NCI-H1930 (cell line): Measurements from ENCODE around the gene CERK.

Experiments used
- DNase-seq, 2 experiments: peaks; one replicate each; lab custom pipeline; 2025; lab: John Stamatoyannopoulos, UW

Gene CERK

GRCh38 chr22:46731246-46732040 is 6.6 kb downstream of the CERK start:
- no peak for DNase-seq

- DNase-seq, result no peak
These were observed 7.3 kb downstream of the CERK start for GRCh38 chr22:46730568-46731245.

- DNase-seq, result no peak
These were observed 9.6 kb downstream of the CERK start for GRCh38 chr22:46728470-46728869.

- DNase-seq, result no peak
These were observed 10.2 kb downstream of the CERK start for GRCh38 chr22:46727813-46728364.

GRCh38 chr22:46726986-46727317 is 11.1 kb downstream of the CERK start:
- no peak for DNase-seq

GRCh38 chr22:46726066-46726985 is 11.7 kb downstream of the CERK start:
- no peak for DNase-seq

GRCh38 chr22:46725096-46725495 is 13.0 kb downstream of the CERK start:
- no peak for DNase-seq

- no peak for DNase-seq
These were observed 14.2 kb downstream of the CERK start for GRCh38 chr22:46723882-46724281.

GRCh38 chr22:46721501-46722085 is 16.5 kb downstream of the CERK start:
- DNase-seq, result no peak

- no peak for DNase-seq
These were observed 18.1 kb downstream of the CERK start for GRCh38 chr22:46719921-46720320.

GRCh38 chr22:46714550-46714949 is 23.5 kb downstream of the CERK start:
- DNase-seq, result no peak

- DNase-seq, result no peak
These were observed 25.8 kb downstream of the CERK start for GRCh38 chr22:46712288-46712687.

- no peak for DNase-seq
These were observed 27.2 kb downstream of the CERK start for GRCh38 chr22:46710806-46711205.

GRCh38 chr22:46708766-46709330 is 29.2 kb downstream of the CERK start:
- no peak for DNase-seq

- no peak for DNase-seq
These were observed 30.1 kb downstream of the CERK start for GRCh38 chr22:46707827-46708570.

- no peak for DNase-seq
These were observed 30.7 kb downstream of the CERK start for GRCh38 chr22:46707305-46707704.

GRCh38 chr22:46706060-46706459 is 32.0 kb downstream of the CERK start:
- DNase-seq, result no peak

- DNase-seq, result no peak
These were observed 34.1 kb downstream of the CERK start for GRCh38 chr22:46703996-46704370.

- no peak for DNase-seq
These were observed 34.7 kb downstream of the CERK start for GRCh38 chr22:46703171-46703995.

GRCh38 chr22:46701262-46701661 is 36.8 kb downstream of the CERK start:
- no peak for DNase-seq
